DMS114 treated with DMSO at 0.1 percent for 48 hours (cell line): Measurements from ENCODE around the gene KRT75.

ENCODE experiments used
- DNase-seq: peaks from one replicate; lab custom pipeline; 2025; ENCODE audit not compliant: unreplicated experiment; lab: John Stamatoyannopoulos, UW

The KRT75 gene

GRCh38 chr12:52394836-52395405 is 39.2 kb downstream of the KRT75 start:
- DNase-seq = no peak

- no peak for DNase-seq
Measured at GRCh38 chr12:52392465-52393007, 41.6 kb downstream of the KRT75 start.

- DNase-seq = no peak
Measured at GRCh38 chr12:52391618-52392002, 42.6 kb downstream of the KRT75 start.

GRCh38 chr12:52390739-52391617 is 43.2 kb downstream of the KRT75 start:
- DNase-seq = no peak

- no peak for DNase-seq
Measured at GRCh38 chr12:52389313-52390207, 44.6 kb downstream of the KRT75 start.

- no peak for DNase-seq
Measured at GRCh38 chr12:52387859-52388258, 46.3 kb downstream of the KRT75 start.

GRCh38 chr12:52385226-52385702 is 48.9 kb downstream of the KRT75 start, which contains the start of gene KRT84:
Gene KRT84, minus strand, starts transcription at chr12:52385652. Its CDS starts 67 bp downstream, at chr12:52385585.
- no peak for DNase-seq

- no peak for DNase-seq
Measured at GRCh38 chr12:52383331-52383730, 50.8 kb downstream of the KRT75 start.

- no peak for DNase-seq
Measured at GRCh38 chr12:52382854-52383253, 51.3 kb downstream of the KRT75 start.

- no peak for DNase-seq
Measured at GRCh38 chr12:52381206-52381605, 53.0 kb downstream of the KRT75 start.

GRCh38 chr12:52380271-52380694 is 53.9 kb downstream of the KRT75 start:
- no peak for DNase-seq

- no peak for DNase-seq
Measured at GRCh38 chr12:52379536-52379935, 54.6 kb downstream of the KRT75 start.

GRCh38 chr12:52378091-52378490 is 56.1 kb downstream of the KRT75 start:
- no peak for DNase-seq

- DNase-seq = no peak
Measured at GRCh38 chr12:52377266-52377665, 56.9 kb downstream of the KRT75 start.
